HL-60 (cell line): ENCODE measurements around the gene CHID1.

Experiments
- GABPA ChIP-seq: IDR thresholded peaks from 2 replicates; pipeline ENCODE4 v1.6.1; 2012; ENCODE audit warnings: low read depth
- POLR2AphosphoS5 ChIP-seq: IDR thresholded peaks from 2 replicates; pipeline ENCODE4 v1.6.1; 2012; ENCODE audit warnings: low read depth
- SPI1 ChIP-seq: IDR thresholded peaks from 2 replicates; pipeline ENCODE4 v1.6.1; 2012; ENCODE audit warnings: low read depth, mild to moderate bottlenecking, borderline replicate concordance
- TF ChIP-seq, protein P1 (sequence below): IDR thresholded peaks from one replicate; pipeline ENCODE4 v1.5.1; 2011; ENCODE audit warnings: low read length, control low read depth, inconsistent platforms; ENCODE audit not compliant: insufficient read depth
- TF ChIP-seq, protein P2 (sequence below): IDR thresholded peaks from 2 replicates; pipeline ENCODE4 v1.6.1; 2012; ENCODE audit warnings: low read depth; ENCODE audit not compliant: insufficient replicate concordance

DNA sequence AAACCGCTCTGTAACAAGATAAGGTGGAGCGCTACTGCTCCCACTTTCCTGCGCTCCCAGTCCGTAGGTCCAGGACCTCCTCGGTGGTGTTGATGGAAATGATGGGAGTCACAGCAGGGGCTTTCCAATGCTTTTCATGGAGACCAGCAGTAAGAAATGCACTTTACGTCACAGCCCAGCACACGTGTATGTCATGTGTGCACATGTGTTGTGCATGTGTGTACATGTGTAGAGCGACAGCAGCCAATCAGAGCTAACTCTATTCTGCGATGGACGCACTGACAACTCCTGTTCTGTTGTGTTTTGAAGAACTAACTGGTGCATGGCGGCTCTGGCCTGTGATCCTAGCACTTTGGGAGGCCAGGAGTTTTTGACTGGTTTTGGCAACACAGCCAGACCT, 1.2 kb downstream of the CHID1 start:
- TF ChIP-seq GABPA (no peak), POLR2AphosphoS5 (no peak), SPI1 (no peak)
- TF ChIP-seq, protein P1, sequence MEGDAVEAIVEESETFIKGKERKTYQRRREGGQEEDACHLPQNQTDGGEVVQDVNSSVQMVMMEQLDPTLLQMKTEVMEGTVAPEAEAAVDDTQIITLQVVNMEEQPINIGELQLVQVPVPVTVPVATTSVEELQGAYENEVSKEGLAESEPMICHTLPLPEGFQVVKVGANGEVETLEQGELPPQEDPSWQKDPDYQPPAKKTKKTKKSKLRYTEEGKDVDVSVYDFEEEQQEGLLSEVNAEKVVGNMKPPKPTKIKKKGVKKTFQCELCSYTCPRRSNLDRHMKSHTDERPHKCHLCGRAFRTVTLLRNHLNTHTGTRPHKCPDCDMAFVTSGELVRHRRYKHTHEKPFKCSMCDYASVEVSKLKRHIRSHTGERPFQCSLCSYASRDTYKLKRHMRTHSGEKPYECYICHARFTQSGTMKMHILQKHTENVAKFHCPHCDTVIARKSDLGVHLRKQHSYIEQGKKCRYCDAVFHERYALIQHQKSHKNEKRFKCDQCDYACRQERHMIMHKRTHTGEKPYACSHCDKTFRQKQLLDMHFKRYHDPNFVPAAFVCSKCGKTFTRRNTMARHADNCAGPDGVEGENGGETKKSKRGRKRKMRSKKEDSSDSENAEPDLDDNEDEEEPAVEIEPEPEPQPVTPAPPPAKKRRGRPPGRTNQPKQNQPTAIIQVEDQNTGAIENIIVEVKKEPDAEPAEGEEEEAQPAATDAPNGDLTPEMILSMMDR = no peak
- TF ChIP-seq, protein P2, sequence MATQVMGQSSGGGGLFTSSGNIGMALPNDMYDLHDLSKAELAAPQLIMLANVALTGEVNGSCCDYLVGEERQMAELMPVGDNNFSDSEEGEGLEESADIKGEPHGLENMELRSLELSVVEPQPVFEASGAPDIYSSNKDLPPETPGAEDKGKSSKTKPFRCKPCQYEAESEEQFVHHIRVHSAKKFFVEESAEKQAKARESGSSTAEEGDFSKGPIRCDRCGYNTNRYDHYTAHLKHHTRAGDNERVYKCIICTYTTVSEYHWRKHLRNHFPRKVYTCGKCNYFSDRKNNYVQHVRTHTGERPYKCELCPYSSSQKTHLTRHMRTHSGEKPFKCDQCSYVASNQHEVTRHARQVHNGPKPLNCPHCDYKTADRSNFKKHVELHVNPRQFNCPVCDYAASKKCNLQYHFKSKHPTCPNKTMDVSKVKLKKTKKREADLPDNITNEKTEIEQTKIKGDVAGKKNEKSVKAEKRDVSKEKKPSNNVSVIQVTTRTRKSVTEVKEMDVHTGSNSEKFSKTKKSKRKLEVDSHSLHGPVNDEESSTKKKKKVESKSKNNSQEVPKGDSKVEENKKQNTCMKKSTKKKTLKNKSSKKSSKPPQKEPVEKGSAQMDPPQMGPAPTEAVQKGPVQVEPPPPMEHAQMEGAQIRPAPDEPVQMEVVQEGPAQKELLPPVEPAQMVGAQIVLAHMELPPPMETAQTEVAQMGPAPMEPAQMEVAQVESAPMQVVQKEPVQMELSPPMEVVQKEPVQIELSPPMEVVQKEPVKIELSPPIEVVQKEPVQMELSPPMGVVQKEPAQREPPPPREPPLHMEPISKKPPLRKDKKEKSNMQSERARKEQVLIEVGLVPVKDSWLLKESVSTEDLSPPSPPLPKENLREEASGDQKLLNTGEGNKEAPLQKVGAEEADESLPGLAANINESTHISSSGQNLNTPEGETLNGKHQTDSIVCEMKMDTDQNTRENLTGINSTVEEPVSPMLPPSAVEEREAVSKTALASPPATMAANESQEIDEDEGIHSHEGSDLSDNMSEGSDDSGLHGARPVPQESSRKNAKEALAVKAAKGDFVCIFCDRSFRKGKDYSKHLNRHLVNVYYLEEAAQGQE = no peak
